ENCODE results near the gene TFIP11. TPM values are rescaled to one million over a fixed set of nuclear protein-coding genes. Genes with fewer than 3 reads are reported as not detected.
A peak's percentile ranks its signal among the peaks of the same experiment; 100 is the strongest.

Gene TFIP11
- total RNA-seq, 1 donor from 2014 or later = 11.6 TPM

- Histone ChIP-seq H3K4me3 (no peak overlapping the region), H3K36me3 (peaks cover 43 to 60% of the 10 kb centered on the region in 2 donors), H3K27me3 (no peaks in the 10 kb centered on the region), H3K4me1 (no peaks in the 10 kb centered on the region), H3K27ac (no peak overlapping the region), H3K9me3 (no peaks in the 10 kb centered on the region)
- no peak for DNase-seq (ENCODE audit: low spot score in 2 of 2)
- TF ChIP-seq CTCF (IDR thresholded peaks at IDR 0.05) = no peak
- intact Hi-C loops (cut with DNase I) = no loop called here
Observed at GRCh38 chr22:26453216-26453615, 59.1 kb downstream of the TFIP11 start.

DNA sequence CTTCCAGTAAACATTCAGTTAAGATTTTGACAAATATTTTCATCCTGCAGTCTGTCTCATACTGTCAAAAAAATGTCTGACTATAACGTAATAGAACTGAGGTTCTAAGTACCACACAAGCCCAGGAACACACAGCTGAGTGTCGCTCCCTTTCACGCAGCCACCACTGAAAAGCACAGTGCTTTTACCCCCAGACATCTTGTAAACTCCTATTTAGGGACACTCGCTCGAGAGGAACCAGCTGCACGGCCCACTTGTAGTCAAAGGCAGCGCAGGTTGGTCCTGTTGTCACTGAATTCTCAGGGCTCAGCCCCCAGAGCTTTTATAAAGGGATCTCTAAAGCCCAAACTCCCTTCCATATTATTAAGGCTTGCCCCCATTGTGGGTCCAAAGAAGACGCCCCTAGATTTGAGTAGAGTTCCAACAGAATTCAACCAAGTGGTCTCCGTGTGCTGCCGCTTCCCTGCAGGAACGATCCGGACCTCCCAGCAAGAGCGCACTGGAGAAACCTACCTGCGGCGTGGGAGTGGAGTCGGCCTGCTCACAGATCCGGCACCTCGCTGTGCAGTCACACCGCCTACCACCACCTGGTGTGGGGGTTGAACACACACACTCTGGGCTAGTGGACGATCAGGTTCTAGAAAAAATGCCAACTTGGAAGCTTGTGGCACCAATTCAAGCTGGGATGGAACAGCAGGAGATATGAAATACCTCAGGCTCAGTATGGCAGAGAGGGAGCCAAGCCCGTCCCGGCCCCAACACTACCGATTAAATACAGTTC is 59.8 kb downstream of the TFIP11 start:
- H3K27ac ChIP-seq = no peak overlapping the region
- H3K4me3 ChIP-seq = no peak overlapping the region
- peak in 1 of 2 donors; percentile 18 for DNase-seq (ENCODE audit: low spot score in 2 of 2)
- intact Hi-C loops (cut with DNase I) = no loop called here
- peaks cover 35 to 53% of the 10 kb centered on the region in 2 donors for H3K36me3 ChIP-seq
- H3K27me3 ChIP-seq = no peaks in the 10 kb centered on the region
- H3K4me1 ChIP-seq = no peaks in the 10 kb centered on the region
- no peaks in the 10 kb centered on the region for H3K9me3 ChIP-seq
- TF ChIP-seq CTCF (IDR thresholded peaks at IDR 0.05) = no peak

- H3K9me3 ChIP-seq = no peaks in the 10 kb centered on the region
- H3K36me3 ChIP-seq = peaks cover 28 to 40% of the 10 kb centered on the region in 2 donors
- intact Hi-C loops (cut with DNase I) = no loop called here
- no peak overlapping the region for H3K27ac ChIP-seq
- no peak for TF ChIP-seq CTCF (IDR thresholded peaks at IDR 0.05)
- H3K27me3 ChIP-seq = no peaks in the 10 kb centered on the region
- H3K4me1 ChIP-seq = no peaks in the 10 kb centered on the region
- peak in 1 of 2 donors; percentile 39 for DNase-seq (ENCODE audit: low spot score in 2 of 2)
- H3K4me3 ChIP-seq = no peak overlapping the region
Observed at GRCh38 chr22:26450453-26451185, 61.7 kb downstream of the TFIP11 start.

- Histone ChIP-seq H3K27ac (no peak overlapping the region), H3K36me3 (peaks cover 27 to 33% of the 10 kb centered on the region in 2 donors), H3K4me3 (no peak overlapping the region), H3K27me3 (no peaks in the 10 kb centered on the region), H3K9me3 (no peaks in the 10 kb centered on the region), H3K4me1 (no peaks in the 10 kb centered on the region)
- no peak for TF ChIP-seq CTCF (IDR thresholded peaks at IDR 0.05)
- intact Hi-C loops (cut with DNase I) = no loop called here
- peak in 1 of 2 donors; percentile 50 for DNase-seq (ENCODE audit: low spot score in 2 of 2)
Observed at GRCh38 chr22:26448941-26449340, 63.3 kb downstream of the TFIP11 start.

DNA sequence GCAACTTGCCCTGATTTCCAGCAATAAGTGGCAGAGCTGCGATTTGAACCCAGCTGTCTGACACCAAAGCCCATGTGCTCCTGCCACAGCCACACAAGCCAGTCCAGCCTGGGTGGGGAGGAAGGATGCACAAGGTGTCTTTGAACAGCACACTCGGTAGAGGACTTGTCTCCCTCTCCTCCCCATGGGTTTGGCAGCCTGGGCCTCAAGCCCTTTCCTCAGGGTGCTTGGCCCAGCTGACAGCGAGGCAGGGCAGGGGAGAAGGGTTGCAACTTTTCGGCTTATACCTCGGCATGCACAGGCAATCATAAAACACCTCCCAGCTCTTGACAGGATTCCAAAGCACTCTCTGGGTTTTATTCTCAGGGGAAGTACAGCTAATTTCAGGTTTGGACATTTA is 63.9 kb downstream of the TFIP11 start:
- no peak for TF ChIP-seq CTCF (IDR thresholded peaks at IDR 0.05)
- no peaks in the 10 kb centered on the region for H3K4me1 ChIP-seq
- H3K27me3 ChIP-seq = no peaks in the 10 kb centered on the region
- H3K27ac ChIP-seq = no peak overlapping the region
- no peaks in the 10 kb centered on the region for H3K9me3 ChIP-seq
- peak in 1 of 2 donors; percentile 33 for DNase-seq (ENCODE audit: low spot score in 2 of 2)
- peaks cover 21 to 27% of the 10 kb centered on the region in 2 donors for H3K36me3 ChIP-seq
- intact Hi-C loops (cut with DNase I) = no loop called here
- no peak overlapping the region for H3K4me3 ChIP-seq
